ENCODE data around the gene PCSK2.
"Not testable (repeated sequence)": the region's sequence is repeated elsewhere in the genome, so short reads cannot be mapped to it uniquely, and the experiment has no call there.

Gene PCSK2

GRCh38 chr20:17226410-17227218 lies at the start of gene PCSK2:
TSS of gene PCSK2 (plus strand) at chr20:17227040. CDS start at chr20:17227306, 266 bp downstream.
- DNase-seq, result peak in 45 of 56 donors; percentile 17 to 82 (median 58)

GRCh38 chr20:17177341-17177740 lies 49.5 kb upstream of the PCSK2 start:
- DNase-seq, result no peak

GRCh38 chr20:17179840-17180239 lies 47.0 kb upstream of the PCSK2 start:
- DNase-seq, result no peak

GRCh38 chr20:17189976-17190695 lies 36.7 kb upstream of the PCSK2 start:
- DNase-seq, result no peak

- DNase-seq, result no peak
Observed at GRCh38 chr20:17197041-17197440, 29.8 kb upstream of the PCSK2 start.

GRCh38 chr20:17202030-17202429 lies 24.8 kb upstream of the PCSK2 start:
- no peak for DNase-seq

- DNase-seq, result peak in 3 of 56 donors; percentile 1 to 11 (median 2)
Observed at GRCh38 chr20:17202673-17203072, 24.2 kb upstream of the PCSK2 start.

- DNase-seq, result no peak
Observed at GRCh38 chr20:17205084-17205813, 21.6 kb upstream of the PCSK2 start.

GRCh38 chr20:17210387-17210786 lies 16.5 kb upstream of the PCSK2 start:
- no peak for DNase-seq

- DNase-seq, result no peak
Observed at GRCh38 chr20:17210983-17211382, 15.9 kb upstream of the PCSK2 start.

- no peak for DNase-seq
Observed at GRCh38 chr20:17215167-17215566, 11.7 kb upstream of the PCSK2 start.

GRCh38 chr20:17219856-17220255 lies 7.0 kb upstream of the PCSK2 start:
- DNase-seq, result not testable (repeated sequence)

- DNase-seq, result no peak
Observed at GRCh38 chr20:17223553-17223952, 3.3 kb upstream of the PCSK2 start.

- peak in 15 of 56 donors; percentile 14 to 46 (median 34) for DNase-seq
Observed at GRCh38 chr20:17225851-17226409, 910 bp upstream of the PCSK2 start.

GRCh38 chr20:17227219-17227575 lies 357 bp downstream of the PCSK2 start:
- peak in 3 of 56 donors; percentile 46 to 50 (median 47) for DNase-seq

- DNase-seq, result peak in 7 of 56 donors; percentile 6 to 20 (median 10)
Observed at GRCh38 chr20:17227669-17228623, 1.1 kb downstream of the PCSK2 start.

GRCh38 chr20:17228624-17229061 lies 1.8 kb downstream of the PCSK2 start:
- DNase-seq, result peak in 11 of 56 donors; percentile 3 to 51 (median 10)

- DNase-seq, result no peak
Observed at GRCh38 chr20:17229256-17229655, 2.4 kb downstream of the PCSK2 start.

- DNase-seq, result no peak
Observed at GRCh38 chr20:17233626-17234025, 6.8 kb downstream of the PCSK2 start.

GRCh38 chr20:17236766-17237165 lies 9.9 kb downstream of the PCSK2 start:
- no peak for DNase-seq
